ENCODE results near the gene NRSN2.

Gene NRSN2

GRCh38 chr20:346640-347316, at the start of gene NRSN2:
Gene NRSN2 (plus strand): TSS chr20:347111. CDS start chr20:349644, 2,533 bp downstream.
- DNase-seq: peak; percentile 43

- DNase-seq: peak; percentile 77
Observed at GRCh38 chr20:297925-298775, 48.8 kb upstream of the NRSN2 start.

GRCh38 chr20:298776-299391, 48.0 kb upstream of the NRSN2 start:
- DNase-seq: no peak

GRCh38 chr20:300345-300990, 46.4 kb upstream of the NRSN2 start:
- no peak for DNase-seq

GRCh38 chr20:301886-302848, 44.7 kb upstream of the NRSN2 start:
- DNase-seq: no peak

GRCh38 chr20:305745-306144, 41.2 kb upstream of the NRSN2 start:
- DNase-seq: no peak

- DNase-seq: no peak
Observed at GRCh38 chr20:308427-309038, 38.4 kb upstream of the NRSN2 start.

- DNase-seq: peak; percentile 42
Observed at GRCh38 chr20:309306-309840, 37.5 kb upstream of the NRSN2 start.

GRCh38 chr20:309841-310644, 36.9 kb upstream of the NRSN2 start:
- DNase-seq: peak; percentile 98

GRCh38 chr20:310645-311044, 36.3 kb upstream of the NRSN2 start:
- no peak for DNase-seq

- DNase-seq: no peak
Observed at GRCh38 chr20:311609-312008, 35.3 kb upstream of the NRSN2 start.

GRCh38 chr20:312067-312466, 34.8 kb upstream of the NRSN2 start:
- DNase-seq: no peak

- no peak for DNase-seq
Observed at GRCh38 chr20:312866-313265, 34.0 kb upstream of the NRSN2 start.

- no peak for DNase-seq
Observed at GRCh38 chr20:313402-313801, 33.5 kb upstream of the NRSN2 start.

GRCh38 chr20:313948-314347, 33.0 kb upstream of the NRSN2 start:
- no peak for DNase-seq

- DNase-seq: no peak
Observed at GRCh38 chr20:316316-317068, 30.4 kb upstream of the NRSN2 start.

GRCh38 chr20:324177-325044, 22.5 kb upstream of the NRSN2 start:
- peak; percentile 93 for DNase-seq

- DNase-seq: peak; percentile 95
Observed at GRCh38 chr20:325045-325888, 21.6 kb upstream of the NRSN2 start, which contains the start of gene SOX12. Gene SOX12 (plus strand): TSS chr20:325552. CDS start chr20:325925, 373 bp downstream.

All from hematopoietic multipotent progenitor cell treated with erythropoietin and hydrocortisone succinate and interleukin-3 and kit ligand, for 6 days (in vitro differentiated cells).